ENCODE measurements around the gene CA14. TPM values are rescaled to one million over a fixed set of nuclear protein-coding genes. Genes with fewer than 3 reads are reported as not detected.
A peak's percentile ranks its signal among the peaks of the same experiment; 100 is the strongest.
"Not testable (repeated sequence)": the region's sequence is repeated elsewhere in the genome, so short reads cannot be mapped to it uniquely, and the experiment has no call there.

Gene CA14
- total RNA-seq, 2 donors from 2014 or later: not detected

GRCh38 chr1:150293433-150294253, 36.1 kb downstream of the CA14 start, which contains the start of gene MRPS21:
Gene MRPS21 (plus strand): TSS chr1:150293861. CDS start chr1:150294367, 506 bp downstream.
- Mint-ChIP-seq H3K27ac (peak within 1 kb of the TSS; percentile 92 to 96), H3K9me3 (no peaks in the 10 kb centered on the region), H3K36me3 (peaks cover 15 to 21% of the 10 kb centered on the region in 2 donors)
- DNase-seq (ENCODE audit: low spot score in 2 of 2) (peak; percentile 86 to 91), ATAC-seq (peak; percentile 100)

- H3K9me3 Mint-ChIP-seq: no peaks in the 10 kb centered on the region
These were observed 37.9 kb downstream of the CA14 start for GRCh38 chr1:150295476-150295875.

GRCh38 chr1:150299716-150300115, 42.1 kb downstream of the CA14 start:
- DNase-seq (ENCODE audit: low spot score in 2 of 2) (no peak), ATAC-seq (no peak)
- Mint-ChIP-seq H3K36me3 (peaks cover 24 to 33% of the 10 kb centered on the region in 2 donors), H3K27ac (peak overlapping the region in 1 of 2 donors; percentile 62), H3K9me3 (no peaks in the 10 kb centered on the region)

More at GRCh38 chr1:150295476-150295875, 37.9 kb downstream of the CA14 start:
- H3K27ac Mint-ChIP-seq: peak overlapping the region; percentile 33 to 41
- no peak for DNase-seq (ENCODE audit: low spot score in 2 of 2)
- no peak for ATAC-seq
- H3K36me3 Mint-ChIP-seq: peaks cover 15 to 21% of the 10 kb centered on the region in 2 donors

- H3K9me3 Mint-ChIP-seq: no peaks in the 10 kb centered on the region
- no peak for DNase-seq (ENCODE audit: low spot score in 2 of 2)
- peaks cover 10 to 27% of the 10 kb centered on the region in 2 donors for H3K36me3 Mint-ChIP-seq
- H3K27ac Mint-ChIP-seq: peak overlapping the region in 1 of 2 donors; percentile 22
- ATAC-seq: no peak
These were observed 44.8 kb downstream of the CA14 start for GRCh38 chr1:150302338-150302737.

- ATAC-seq (no peak), DNase-seq (ENCODE audit: low spot score in 2 of 2) (no peak)
- H3K36me3 Mint-ChIP-seq: peaks cover 11 to 30% of the 10 kb centered on the region in 2 donors
- no peaks in the 10 kb centered on the region for H3K9me3 Mint-ChIP-seq
- peak overlapping the region; percentile 22 to 81 for H3K27ac Mint-ChIP-seq
These were observed 45.3 kb downstream of the CA14 start for GRCh38 chr1:150302902-150303301.

GRCh38 chr1:150308585-150308984, 51.0 kb downstream of the CA14 start:
- H3K27ac Mint-ChIP-seq: peak overlapping the region in 1 of 2 donors; percentile 19
- DNase-seq (ENCODE audit: low spot score in 2 of 2); H3K9me3 Mint-ChIP-seq; ATAC-seq: not testable (repeated sequence)
- peaks cover 6 to 21% of the 10 kb centered on the region in 2 donors for H3K36me3 Mint-ChIP-seq

GRCh38 chr1:150309758-150310508, 52.4 kb downstream of the CA14 start:
- H3K36me3 Mint-ChIP-seq: peaks cover 5 to 21% of the 10 kb centered on the region in 2 donors
- DNase-seq (ENCODE audit: low spot score in 2 of 2): no peak
- no peaks in the 10 kb centered on the region for H3K9me3 Mint-ChIP-seq
- no peak for ATAC-seq
- no peak overlapping the region for H3K27ac Mint-ChIP-seq

- Mint-ChIP-seq H3K36me3 (peaks cover 5 to 12% of the 10 kb centered on the region in 2 donors), H3K9me3 (no peaks in the 10 kb centered on the region), H3K27ac (no peak overlapping the region)
- DNase-seq (ENCODE audit: low spot score in 2 of 2): no peak
- ATAC-seq: no peak
These were observed 54.2 kb downstream of the CA14 start for GRCh38 chr1:150311762-150312161.

Other genes with a start within 250 kb of the CA14 start
- gene OTUD7B, start 247.0 kb upstream of the CA14 start, total RNA-seq: 10 to 100 TPM; 21.7 to 22.8 TPM
- 10 to 100 TPM; 25.0 to 42.4 TPM for gene VPS45, start 190.0 kb upstream of the CA14 start, total RNA-seq
- 10 to 100 TPM in 1 of 2 donors, 1 to 10 TPM in 1; 6.7 to 14.7 TPM for gene PLEKHO1, start 107.9 kb upstream of the CA14 start, total RNA-seq
- 100 to 1,000 TPM; 181 to 187 TPM for gene ANP32E, start 21.7 kb upstream of the CA14 start, total RNA-seq
- gene APH1A, start 11.2 kb downstream of the CA14 start, total RNA-seq: 100 to 1,000 TPM; 103 to 116 TPM
- 1 to 10 TPM in 1 of 2 donors, under 1 TPM in 1; 0.72 to 2.2 TPM for gene C1orf54, start 15.0 kb downstream of the CA14 start, total RNA-seq
- gene CIART, start 24.8 kb downstream of the CA14 start, total RNA-seq: 1 to 10 TPM; 4.6 to 9.1 TPM
- 10 to 100 TPM; 70.7 to 94.2 TPM for gene MRPS21, start 36.1 kb downstream of the CA14 start, total RNA-seq
- gene PRPF3, start 63.8 kb downstream of the CA14 start, total RNA-seq: 10 to 100 TPM; 79.0 to 92.0 TPM
- gene RPRD2, start 106.4 kb downstream of the CA14 start, total RNA-seq: 10 to 100 TPM; 23.1 to 26.0 TPM
- 10 to 100 TPM; 48.7 to 56.4 TPM for gene TARS2, start 229.6 kb downstream of the CA14 start, total RNA-seq